ENCODE measurements around the gene TNFRSF14. TPM values are rescaled to one million over a fixed set of nuclear protein-coding genes. Genes with fewer than 3 reads are reported as not detected.

The TNFRSF14 gene
- total and polyA plus RNA-seq, 2 donors (not counting 1 experiment from before 2014, with no cell fraction given), result 239 to 427 TPM

DNA sequence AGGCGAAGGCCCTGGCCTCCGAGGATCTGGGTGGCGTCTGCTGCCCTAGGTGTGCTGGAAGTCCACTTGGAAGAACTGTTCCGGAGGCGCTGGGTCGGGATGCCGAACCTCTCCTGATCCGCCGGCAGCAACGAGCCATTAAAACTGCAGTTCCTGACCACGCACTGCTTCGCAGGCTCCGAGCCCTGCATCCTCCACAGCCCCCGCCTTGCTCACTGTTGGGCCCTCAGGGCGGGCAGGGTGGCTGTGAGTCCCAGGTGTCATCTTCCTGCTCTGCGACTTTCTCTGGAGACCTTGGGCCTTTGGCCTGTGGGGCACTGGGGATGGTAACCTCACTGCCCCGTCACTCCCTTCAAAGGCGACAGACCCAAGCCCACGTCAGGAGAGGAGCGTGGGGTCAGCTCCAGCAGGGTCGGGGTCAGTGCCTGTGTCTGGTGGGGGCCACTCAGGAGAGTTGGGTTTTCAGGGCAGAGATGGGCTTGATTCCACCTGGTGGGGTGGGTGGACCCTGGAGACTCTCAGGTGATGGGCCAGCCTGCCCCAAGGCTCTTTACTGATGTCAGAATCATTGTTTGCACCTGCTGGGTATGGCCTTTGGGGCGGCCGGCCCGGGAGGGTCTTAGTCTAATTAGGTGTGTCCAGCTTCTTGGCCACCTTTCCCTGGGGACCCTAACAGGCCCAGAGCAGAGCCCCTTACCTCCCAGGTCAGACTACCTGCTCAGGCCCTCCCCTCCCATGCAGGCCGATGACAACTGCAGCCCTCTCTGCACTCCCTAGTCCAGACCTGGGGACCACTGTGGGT lies 33.5 kb downstream of the TNFRSF14 start:
- no peak for DNase-seq
- H3K79me2 ChIP-seq (ENCODE audit: control insufficient read depth, insufficient read depth, low read length), result peaks cover 9% of the 10 kb centered on the region
- Mint-ChIP-seq H3K9me3 (ENCODE audit: insufficient read depth) (no peaks in the 10 kb centered on the region), H3K4me1 (peaks cover 17% of the 10 kb centered on the region), H3K27me3 (no peaks in the 10 kb centered on the region), H3K4me3 (peak overlapping the region; percentile 47), H3K27ac (no peak overlapping the region)
- no peak overlapping the region for H3K4me2 ChIP-seq (replicated peaks; ENCODE audit: low read depth, low read length, poor library complexity, severe bottlenecking)
- H4K20me1 ChIP-seq (ENCODE audit: control insufficient read depth, insufficient read depth, low read length, poor library complexity, severe bottlenecking), result no peaks in the 10 kb centered on the region
- H3K9ac ChIP-seq (ENCODE audit: low read length), result no peak overlapping the region
- TF ChIP-seq, protein P1, sequence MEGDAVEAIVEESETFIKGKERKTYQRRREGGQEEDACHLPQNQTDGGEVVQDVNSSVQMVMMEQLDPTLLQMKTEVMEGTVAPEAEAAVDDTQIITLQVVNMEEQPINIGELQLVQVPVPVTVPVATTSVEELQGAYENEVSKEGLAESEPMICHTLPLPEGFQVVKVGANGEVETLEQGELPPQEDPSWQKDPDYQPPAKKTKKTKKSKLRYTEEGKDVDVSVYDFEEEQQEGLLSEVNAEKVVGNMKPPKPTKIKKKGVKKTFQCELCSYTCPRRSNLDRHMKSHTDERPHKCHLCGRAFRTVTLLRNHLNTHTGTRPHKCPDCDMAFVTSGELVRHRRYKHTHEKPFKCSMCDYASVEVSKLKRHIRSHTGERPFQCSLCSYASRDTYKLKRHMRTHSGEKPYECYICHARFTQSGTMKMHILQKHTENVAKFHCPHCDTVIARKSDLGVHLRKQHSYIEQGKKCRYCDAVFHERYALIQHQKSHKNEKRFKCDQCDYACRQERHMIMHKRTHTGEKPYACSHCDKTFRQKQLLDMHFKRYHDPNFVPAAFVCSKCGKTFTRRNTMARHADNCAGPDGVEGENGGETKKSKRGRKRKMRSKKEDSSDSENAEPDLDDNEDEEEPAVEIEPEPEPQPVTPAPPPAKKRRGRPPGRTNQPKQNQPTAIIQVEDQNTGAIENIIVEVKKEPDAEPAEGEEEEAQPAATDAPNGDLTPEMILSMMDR (IDR thresholded peaks at IDR 0.05), result no peak
- no peak for TF ChIP-seq EZH2 (IDR thresholded peaks at IDR 0.05; ENCODE audit: borderline replicate concordance, insufficient read depth, low read depth, low read length, poor library complexity, severe bottlenecking)
- H3K27me3 ChIP-seq (replicated peaks in 1 of 4; ENCODE audit: control extremely low read depth in 1 of 4, control insufficient read depth in 3 of 4, insufficient read depth in 4 of 4, low read length in 3 of 4), result peaks cover 0 to 5% (median 0%) of the 10 kb centered on the region in 4 experiments
- peaks cover 0 to 3% of the 10 kb centered on the region in 2 experiments for H3K36me3 ChIP-seq (replicated peaks in 1 of 2; ENCODE audit: control extremely low read depth in 1 of 2, control insufficient read depth in 1 of 2, extremely low read depth in 1 of 2, insufficient read depth in 2 of 2, low read length in 1 of 2)
- POLR2A ChIA-PET, result no interaction called here
- H3K27ac ChIP-seq (ENCODE audit: low read length in 2 of 2), result no peak overlapping the region
- no peak for ATAC-seq (ENCODE audit: low read depth)
- CTCF ChIA-PET, result no interaction called here
- H3K4me1 ChIP-seq (ENCODE audit: control insufficient read depth in 2 of 2, insufficient read depth in 2 of 2, low read length in 2 of 2), result peaks cover 14 to 25% of the 10 kb centered on the region in 2 donors
- no peak overlapping the region for H2AFZ ChIP-seq (ENCODE audit: insufficient read depth, low read depth, low read length, poor library complexity, severe bottlenecking)
- H3K4me3 ChIP-seq (ENCODE audit: control extremely low read depth in 1 of 5, extremely low read depth in 1 of 5, insufficient read depth in 1 of 5, low read depth in 2 of 5, low read length in 4 of 5), result no peak overlapping the region
- 98% methylated on average over 25 of the region's 25 CpGs for WGBS (ENCODE audit: insufficient coverage)
- intact Hi-C loops (cut with micrococcal nuclease), result no loop called here
- H3K9me3 ChIP-seq (ENCODE audit: control extremely low read depth in 1 of 3, control insufficient read depth in 2 of 3, insufficient read depth in 1 of 3, low read length in 2 of 3), result no peaks in the 10 kb centered on the region

Data from B cell (primary cell).